ENCODE results near the gene HRH3.

Gene HRH3

GRCh38 chr20:62167474-62167873 lies 52.6 kb downstream of the HRH3 start:
- FAIRE-seq (no peak), DNase-seq (ENCODE audit: insufficient read length, low spot score) (no peak)
- TF ChIP-seq PAX5 (IDR thresholded peaks at IDR 0.05; ENCODE audit: insufficient read depth, low read length, severe bottlenecking) (no peak), SPI1 (IDR thresholded peaks at IDR 0.05; ENCODE audit: low read depth, low read length) (no peak), POLR2A (IDR thresholded peaks at IDR 0.05; ENCODE audit: low read depth, low read length) (no peak), TAF1 (IDR thresholded peaks at IDR 0.05; ENCODE audit: low read depth, low read length) (no peak), POLR2AphosphoS5 (IDR thresholded peaks at IDR 0.05; ENCODE audit: low read depth, low read length) (no peak), POU2F2 (IDR thresholded peaks at IDR 0.05; ENCODE audit: low read depth, low read length) (no peak)

GRCh38 chr20:62165762-62166399 lies 54.2 kb downstream of the HRH3 start:
- FAIRE-seq (no peak), DNase-seq (ENCODE audit: insufficient read length, low spot score) (no peak)
- TF ChIP-seq POU2F2 (IDR thresholded peaks at IDR 0.05; ENCODE audit: low read depth, low read length): no peak
- no peak for TF ChIP-seq PAX5 (IDR thresholded peaks at IDR 0.05; ENCODE audit: insufficient read depth, low read length, severe bottlenecking)
- no peak for TF ChIP-seq POLR2AphosphoS5 (IDR thresholded peaks at IDR 0.05; ENCODE audit: low read depth, low read length)
- no peak for TF ChIP-seq POLR2A (IDR thresholded peaks at IDR 0.05; ENCODE audit: low read depth, low read length)
- TF ChIP-seq SPI1 (IDR thresholded peaks at IDR 0.05; ENCODE audit: low read depth, low read length): no peak
- TF ChIP-seq TAF1 (IDR thresholded peaks at IDR 0.05; ENCODE audit: low read depth, low read length): no peak

Measured in GM12891 (cell line).